Endothelial cell of umbilical vein (primary cell): Measurements from ENCODE around the gene NINJ2. TPM values are rescaled to one million over a fixed set of nuclear protein-coding genes. Genes with fewer than 3 reads are reported as not detected.

Experiments
- BruUV-seq: library from RNA; stranded (reverse); fragments of 400-500 nt; replicated peaks from 2 replicates; lab custom pipeline; 2021; lab: Mats Ljungman, UMichigan
- CTCF ChIA-PET: fragments of 300-600, 350-600 bp; sonication (Branson Sonifier 250); formaldehyde crosslinking; loops from one replicate; lab custom pipeline; 2021; ENCODE audit warnings: antibody characterized with exemption, inconsistent platforms; lab: Charles Lee
- POLR2A ChIA-PET: fragments of 300-600, 350-600 bp; sonication (Branson Sonifier 250); formaldehyde crosslinking; loops from one replicate; lab custom pipeline; 2021; ENCODE audit warnings: antibody characterized with exemption, inconsistent platforms; lab: Charles Lee
- DNase-seq: peaks from one replicate; pipeline ENCODE4 v3.0.0-alpha.2; 2011; ENCODE audit warnings: low read depth, low spot score
- FAIRE-seq: peaks from 2 replicates; lab custom pipeline; 2011; peaks lifted over from hg19 to GRCh38; lab: Jason Lieb, UNC
- H2AFZ ChIP-seq: 2 replicates; pipeline ENCODE4 v1.6.0; 2012; ENCODE audit warnings: low read depth, low read length, control low read depth, inconsistent platforms
- H3K27ac ChIP-seq: 2 replicates; pipeline ENCODE4 v1.5.1; 2011; ENCODE audit warnings: low read depth, mild to moderate bottlenecking, control low read depth, low read length, moderate library complexity; ENCODE audit not compliant: insufficient read depth
- H3K27me3 ChIP-seq, 2 experiments: 2 replicates each; pipeline versions ENCODE4 v1.6.0 to v1.6.1; 2011; ENCODE audit warnings: low read length in 2 of 2, mixed read lengths in 1 of 2; ENCODE audit not compliant: control insufficient read depth in 2 of 2, insufficient read depth in 2 of 2
- H3K36me3 ChIP-seq, 2 experiments: 2 replicates in 1 of 2; 3 replicates in 1 of 2; pipeline ENCODE4 v1.5.1; 2011; ENCODE audit warnings: low read length in 2 of 2, mild to moderate bottlenecking in 1 of 2, moderate library complexity in 1 of 2; ENCODE audit not compliant: control insufficient read depth in 2 of 2, insufficient read depth in 2 of 2; ENCODE audit errors: extremely low read depth in 1 of 2
- H3K4me1 ChIP-seq: 3 replicates; pipeline ENCODE4 v1.5.1; 2011; ENCODE audit warnings: mild to moderate bottlenecking, low read length; ENCODE audit not compliant: control insufficient read depth, insufficient read depth; ENCODE audit errors: extremely low read depth
- H3K4me2 ChIP-seq: 2 replicates; pipeline ENCODE4 v1.6.1; 2011; ENCODE audit warnings: low read length, control low read depth, mixed read lengths; ENCODE audit not compliant: insufficient read depth
- H3K4me3 ChIP-seq, 3 experiments: fragments of 200-600 bp in 1 of 3; sonication (generic), shearing (Covaris generic) in 1 of 3; replicated peaks in 1 of 3; 2 replicates each; pipeline ENCODE4 v1.5.1; 2011 to 2016; ENCODE audit warnings: control low read depth in 3 of 3, low read length in 3 of 3, mild to moderate bottlenecking in 2 of 3, inconsistent platforms in 1 of 3, low read depth in 1 of 3, moderate library complexity in 1 of 3; ENCODE audit not compliant: insufficient read depth in 1 of 3
- H3K79me2 ChIP-seq: 2 replicates; pipeline ENCODE4 v1.6.0; 2012; ENCODE audit warnings: low read length, inconsistent platforms; ENCODE audit not compliant: control insufficient read depth, insufficient read depth
- H3K9ac ChIP-seq: replicated peaks from 2 replicates; pipeline ENCODE3; 2011; ENCODE audit warnings: low read length, control low read depth; ENCODE audit not compliant: insufficient read depth; ENCODE audit errors: extremely low read depth
- H3K9me1 ChIP-seq: replicated peaks from 3 replicates; pipeline ENCODE4 v1.6.0; 2011; ENCODE audit warnings: mild to moderate bottlenecking, low read length; ENCODE audit not compliant: control insufficient read depth, insufficient read depth; ENCODE audit errors: extremely low read depth
- H3K9me3 ChIP-seq: replicated peaks from 2 replicates; pipeline ENCODE4 v1.5.1; 2012; ENCODE audit warnings: low read length, inconsistent platforms; ENCODE audit not compliant: control insufficient read depth, insufficient read depth
- H4K20me1 ChIP-seq: replicated peaks from 2 replicates; pipeline ENCODE3; 2011; ENCODE audit warnings: mild to moderate bottlenecking, low read length; ENCODE audit not compliant: control insufficient read depth, insufficient read depth; ENCODE audit errors: extremely low read depth
- CTCF ChIP-seq, 2 donors: IDR thresholded peaks; 1 replicate in 1 of 2; 2 replicates in 1 of 2; pipeline ENCODE4 v1.5.1; 2011; ENCODE audit warnings: low read length in 2 of 2, mild to moderate bottlenecking in 2 of 2, moderate library complexity in 2 of 2, control low read depth in 1 of 2, inconsistent platforms in 1 of 2, low read depth in 1 of 2; ENCODE audit not compliant: insufficient read depth in 1 of 2; ENCODE audit errors: extremely low read depth in 1 of 2
- EZH2 ChIP-seq: IDR thresholded peaks from 2 replicates; pipeline ENCODE4 v1.6.1; 2012; ENCODE audit warnings: borderline replicate concordance, low read depth, mild to moderate bottlenecking, moderate library complexity, low read length, inconsistent platforms; ENCODE audit not compliant: severe bottlenecking
- GATA2 ChIP-seq: IDR thresholded peaks from 2 replicates; pipeline ENCODE4 v1.7.0; 2011; ENCODE audit warnings: low read depth, mild to moderate bottlenecking, moderate library complexity, mixed read lengths, low read length; ENCODE audit not compliant: insufficient read length, insufficient read depth
- JUN ChIP-seq: IDR thresholded peaks from 2 replicates; pipeline ENCODE4 v1.6.1; 2011; ENCODE audit warnings: borderline replicate concordance, low read depth; ENCODE audit not compliant: insufficient read length, insufficient read depth
- MAX ChIP-seq: IDR thresholded peaks from 2 replicates; pipeline ENCODE4 v1.6.1; 2011; ENCODE audit not compliant: insufficient read depth, insufficient read length
- MYC ChIP-seq: IDR thresholded peaks from one replicate; pipeline ENCODE4 v1.6.1; 2011; ENCODE audit warnings: mild to moderate bottlenecking, low read depth, low read length
- POLR2A ChIP-seq: IDR thresholded peaks from 2 replicates; pipeline ENCODE4 v1.6.1; 2012; ENCODE audit warnings: low read depth, mild to moderate bottlenecking, control low read depth, low read length
- POLR2AphosphoS5 ChIP-seq: IDR thresholded peaks from 2 replicates; pipeline ENCODE4 v1.6.1; 2012; ENCODE audit warnings: low read depth, mild to moderate bottlenecking, control low read depth, low read length, moderate library complexity; ENCODE audit not compliant: insufficient read depth
- dilution Hi-C: fragments of 300-500 bp; cut with MboI; formaldehyde crosslinking; loops from one replicate; pipeline ENCODE4 v1.15.0; 2019; ENCODE audit warnings: low sequenced_read_pairs; ENCODE audit not compliant: extremely low pct_ligation_motif_present
- intact Hi-C: fragments of 100-400 bp; cut with micrococcal nuclease; formaldehyde crosslinking; loops from one replicate; pipeline ENCODE4 v1.10.0; 2022
- polyA plus RNA-seq, 4 experiments: library from polyadenylated mRNA; depleted of rRNA in 3 of 4; stranded (reverse) in 3 of 4; unstranded in 1 of 4; fragments of >200 nt; gene quantifications; 2 replicates each; pipeline versions ENCODE4 v1.2.1 to v1.2.3, GENCODE V29; 2011 to 2012; ENCODE audit warnings: missing spikeins in 1 of 4
- total RNA-seq: library from RNA; stranded (reverse); gene quantifications from 2 replicates; pipeline ENCODE4 v1.2.3, GENCODE V29; 2021

The NINJ2 gene
- total and polyA plus RNA-seq, 2 donors (not counting 3 experiments of a cell fraction or from before 2014, with no cell fraction given): 0.75 to 4.4 TPM

- dilution Hi-C loops: no loop called here
- H3K9me1 ChIP-seq: no peaks in the 10 kb centered on the region
- no peaks in the 10 kb centered on the region for H3K79me2 ChIP-seq
- H3K36me3 ChIP-seq: no peaks in the 10 kb centered on the region
- ChIA-PET CTCF (interaction anchor here (0.7 to 8.1 kb wide), 2 partner anchors 12 to 172 kb away, joined by 3 to 182 read pairs; partner anchors contain the start of gene WNK1), POLR2A (no interaction called here)
- TF ChIP-seq CTCF (IDR thresholded peaks at IDR 0.05; ENCODE audit: extremely low read depth in 1 of 2, insufficient read depth in 1 of 2, low read depth in 1 of 2, low read length in 2 of 2): no peak
- TF ChIP-seq MYC: no peak
- TF ChIP-seq JUN: no peak
- TF ChIP-seq GATA2: no peak
- no peak for TF ChIP-seq MAX
- TF ChIP-seq POLR2AphosphoS5: no peak
- TF ChIP-seq EZH2: no peak
- TF ChIP-seq POLR2A: no peak
- no peak overlapping the region for H2AFZ ChIP-seq
- peaks cover 7% of the 10 kb centered on the region for H3K4me1 ChIP-seq
- no peaks in the 10 kb centered on the region for H3K27me3 ChIP-seq
- H3K4me3 ChIP-seq: no peak overlapping the region
- DNase-seq (no peak), FAIRE-seq (no peak)
- no peak overlapping the region for H3K27ac ChIP-seq
- no TSS peak for BruUV-seq
- no peak overlapping the region for H3K4me2 ChIP-seq
- no peaks in the 10 kb centered on the region for H3K9me3 ChIP-seq
- H4K20me1 ChIP-seq: no peaks in the 10 kb centered on the region
- H3K9ac ChIP-seq: no peak overlapping the region
- intact Hi-C loops: no loop called here
Measured at GRCh38 chr12:580813-581212, 82.4 kb downstream of the NINJ2 start.
